Right lobe of liver (tissue), 6 donors: Measurements from ENCODE around the gene FYCO1. TPM values are rescaled to one million over a fixed set of nuclear protein-coding genes. Genes with fewer than 3 reads are reported as not detected.

Source experiments
- ATAC-seq, 4 donors: fragments of 200-7000 bp; cut with Tn5 transposase; one replicate each; pipeline ENCODE4 v1.9.1; 2020; ENCODE audit warnings: mild to moderate bottlenecking in 4 of 4, moderate library complexity in 4 of 4
- DNase-seq, 3 donors: peaks; one replicate each; pipeline ENCODE4 v3.0.0-alpha.2; 2020
- H3K27ac ChIP-seq, 3 donors: fragments of 200-600 bp; one replicate each; pipeline ENCODE4 v1.8.0; 2022
- H3K27me3 ChIP-seq, 2 donors: fragments of 200-600 bp; one replicate each; pipeline ENCODE4 v1.8.0; 2022
- H3K36me3 ChIP-seq, 4 donors: fragments of 200-600 bp; sonication (generic) in 1 of 4; one replicate each; pipeline versions ENCODE4 v1.5.1 to v1.8.0; 2017 to 2022; ENCODE audit warnings: control low read depth in 1 of 4
- H3K4me1 ChIP-seq, 4 donors: fragments of 200-600 bp; sonication (generic) in 1 of 4; one replicate each; pipeline versions ENCODE4 v1.5.1 to v1.8.0; 2017 to 2022; ENCODE audit warnings: control low read depth in 1 of 4
- H3K4me3 ChIP-seq, 3 donors: fragments of 200-600 bp; one replicate each; pipeline ENCODE4 v1.8.0; 2022
- H3K9me3 ChIP-seq, 4 donors: fragments of 200-600 bp; sonication (generic) in 1 of 4; one replicate each; pipeline versions ENCODE4 v1.5.1 to v1.8.0; 2017 to 2022; ENCODE audit warnings: control low read depth in 1 of 4
- CTCF ChIP-seq, 4 donors: fragments of 200-600 bp in 3 of 4; fragments of 450-650 bp in 1 of 4; IDR thresholded peaks; one replicate each; pipeline versions ENCODE4 v1.5.1 to v1.8.0; 2016 to 2022; ENCODE audit warnings: antibody characterized with exemption in 4 of 4, mild to moderate bottlenecking in 2 of 4
- POLR2A ChIP-seq: fragments of 450-650 bp; IDR thresholded peaks from one replicate; pipeline ENCODE4 v1.6.1; 2017; ENCODE audit warnings: antibody characterized with exemption, mild to moderate bottlenecking
- WGBS: methylation state at CpG from one replicate; pipeline ENCODE4 v1.1.6; 2018; ENCODE audit warnings: low coverage, low lambda C conversion rate; ENCODE audit not compliant: insufficient coverage; ENCODE audit errors: missing lambda C conversion rate; 5-methylcytosine and 5-hydroxymethylcytosine counted together
- intact Hi-C, 2 donors: fragments of 100-400 bp; cut with DNase I; formaldehyde crosslinking; loops; one replicate each; pipeline versions ENCODE4 v1.11.2 to v1.14.1; 2022
- total RNA-seq, 6 experiments: library from RNA; depleted of rRNA in 2 of 6; stranded (reverse); fragments of >200 nt in 2 of 6; fragmentation: NEBNext Ultra II Directional in 3 of 6; extraction: Animal tissue kit (Norgen Biotek cat#: 25700) in 3 of 6; gene quantifications; one replicate each; pipeline versions ENCODE4 v1.1.0 to v1.2.4, GENCODE V29; 2016 to 2023
- donor health status: DM: no; HTN: yes; CAD: no.
- donor health status: DM: no; HTN: no; CAD: no.
- donor health status: DM: no; HTN: no; CAD: no.
- donor health status: DM: no; HTN: yes; CAD: no.
- donor health status: DM: no; HTN: yes; CAD: no.

Gene FYCO1
- total RNA-seq, 6 experiments from 2014 or later, result 16.0 to 22.0 (median 21.0) TPM

GRCh38 chr3:45946875-45947274 is 48.7 kb downstream of the FYCO1 start:
- DNase-seq (no peak), ATAC-seq (no peak)
- H3K27me3 ChIP-seq, result no peaks in the 10 kb centered on the region
- intact Hi-C loops, result no loop called here
- no peak overlapping the region for H3K4me3 ChIP-seq
- peaks cover 0 to 55% (median 13%) of the 10 kb centered on the region in 4 donors for H3K36me3 ChIP-seq
- no peak overlapping the region for H3K27ac ChIP-seq
- no peaks in the 10 kb centered on the region for H3K9me3 ChIP-seq
- WGBS, result 94% methylated on average over 3 of the region's 3 CpGs
- H3K4me1 ChIP-seq, result no peaks in the 10 kb centered on the region
- TF ChIP-seq POLR2A, result no peak
- TF ChIP-seq CTCF (IDR thresholded peaks at IDR 0.05), result no peak

- H3K27me3 ChIP-seq, result no peaks in the 10 kb centered on the region
- ATAC-seq, result peak in 1 of 4 donors; percentile 7
- H3K9me3 ChIP-seq, result no peaks in the 10 kb centered on the region
- no peak for DNase-seq
- H3K27ac ChIP-seq, result no peak overlapping the region
- TF ChIP-seq CTCF (IDR thresholded peaks at IDR 0.05) (peak in 1 of 4 donors; percentile 6), POLR2A (no peak)
- intact Hi-C loops, result no loop called here
- WGBS, result no CpG with 5 or more reads among the region's 1 CpG
- H3K36me3 ChIP-seq, result peaks cover 0 to 49% (median 8%) of the 10 kb centered on the region in 4 donors
- H3K4me3 ChIP-seq, result no peak overlapping the region
- no peaks in the 10 kb centered on the region for H3K4me1 ChIP-seq
Observed at GRCh38 chr3:45946307-45946706, 49.3 kb downstream of the FYCO1 start.

- H3K27ac ChIP-seq, result no peak overlapping the region
- ATAC-seq (peak in 1 of 4 donors; percentile 29), DNase-seq (no peak)
- TF ChIP-seq CTCF (IDR thresholded peaks at IDR 0.05) (no peak), POLR2A (no peak)
- H3K9me3 ChIP-seq, result no peaks in the 10 kb centered on the region
- peaks cover 0 to 38% (median 5%) of the 10 kb centered on the region in 4 donors for H3K36me3 ChIP-seq
- H3K4me3 ChIP-seq, result no peak overlapping the region
- intact Hi-C loops, result loop anchor here in 1 of 2 donors (5.0 kb wide), 1 partner anchor 132 kb away; no protein-coding TSS in a partner anchor
- H3K27me3 ChIP-seq, result no peaks in the 10 kb centered on the region
- WGBS, result 75% methylated on average over 4 of the region's 5 CpGs
- H3K4me1 ChIP-seq, result no peaks in the 10 kb centered on the region
Observed at GRCh38 chr3:45944830-45945620, 50.6 kb downstream of the FYCO1 start.

- TF ChIP-seq POLR2A (no peak), CTCF (IDR thresholded peaks at IDR 0.05) (no peak)
Observed at GRCh38 chr3:45943207-45943846, 52.3 kb downstream of the FYCO1 start, which contains the start of gene CXCR6. Gene CXCR6, plus strand, starts transcription at chr3:45943464. Its CDS starts 3,018 bp downstream, at chr3:45946482.

More at GRCh38 chr3:45943207-45943846, 52.3 kb downstream of the FYCO1 start, which contains the start of gene CXCR6:
- Histone ChIP-seq H3K4me1 (no peaks in the 10 kb centered on the region), H3K4me3 (no peak within 1 kb of the TSS), H3K36me3 (peaks cover 0 to 21% (median 5%) of the 10 kb centered on the region in 4 donors), H3K27me3 (no peaks in the 10 kb centered on the region), H3K27ac (peak within 1 kb of the TSS in 1 of 3 donors; percentile 9), H3K9me3 (no peaks in the 10 kb centered on the region)
- 84% methylated on average over 6 of the region's 8 CpGs for WGBS
- intact Hi-C loops, result loop anchor here in 1 of 2 donors (5.0 kb wide), 1 partner anchor 134 kb away; no protein-coding TSS in a partner anchor
- no peak for DNase-seq
- ATAC-seq, result no peak
